ENCODE results near the gene GPR25.
A peak's percentile ranks its signal among the peaks of the same experiment; 100 is the strongest.

Gene GPR25

DNA sequence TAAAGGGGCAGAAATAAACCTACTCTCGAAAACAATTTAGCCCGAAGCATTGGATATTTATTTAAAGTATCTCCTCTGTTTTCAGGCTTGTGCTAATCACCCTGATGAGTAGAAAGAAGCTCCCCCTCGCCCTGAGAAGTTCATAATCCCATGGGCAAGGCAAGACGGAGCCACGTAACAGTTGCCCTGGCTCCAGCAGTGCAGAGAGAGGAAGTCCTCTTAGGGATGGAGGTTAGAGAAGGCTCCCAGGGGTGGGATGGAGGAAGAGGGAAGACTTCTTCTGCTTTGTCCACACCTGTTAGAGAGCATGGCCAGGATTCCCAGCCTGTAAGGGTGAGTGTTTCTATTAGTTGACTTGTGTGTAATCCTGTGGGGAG lies 3.4 kb upstream of the GPR25 start:
- intact Hi-C loops (cut with DNase I), result no loop called here
- no peak for DNase-seq

GRCh38 chr1:200869753-200870391 lies 2.9 kb upstream of the GPR25 start:
- intact Hi-C loops (cut with DNase I), result no loop called here
- no peak for DNase-seq

- intact Hi-C loops (cut with DNase I), result no loop called here
- peak in 2 of 42 donors; percentile 12 to 28 for DNase-seq
These were observed 412 bp downstream of the GPR25 start for GRCh38 chr1:200873116-200873670.

DNA sequence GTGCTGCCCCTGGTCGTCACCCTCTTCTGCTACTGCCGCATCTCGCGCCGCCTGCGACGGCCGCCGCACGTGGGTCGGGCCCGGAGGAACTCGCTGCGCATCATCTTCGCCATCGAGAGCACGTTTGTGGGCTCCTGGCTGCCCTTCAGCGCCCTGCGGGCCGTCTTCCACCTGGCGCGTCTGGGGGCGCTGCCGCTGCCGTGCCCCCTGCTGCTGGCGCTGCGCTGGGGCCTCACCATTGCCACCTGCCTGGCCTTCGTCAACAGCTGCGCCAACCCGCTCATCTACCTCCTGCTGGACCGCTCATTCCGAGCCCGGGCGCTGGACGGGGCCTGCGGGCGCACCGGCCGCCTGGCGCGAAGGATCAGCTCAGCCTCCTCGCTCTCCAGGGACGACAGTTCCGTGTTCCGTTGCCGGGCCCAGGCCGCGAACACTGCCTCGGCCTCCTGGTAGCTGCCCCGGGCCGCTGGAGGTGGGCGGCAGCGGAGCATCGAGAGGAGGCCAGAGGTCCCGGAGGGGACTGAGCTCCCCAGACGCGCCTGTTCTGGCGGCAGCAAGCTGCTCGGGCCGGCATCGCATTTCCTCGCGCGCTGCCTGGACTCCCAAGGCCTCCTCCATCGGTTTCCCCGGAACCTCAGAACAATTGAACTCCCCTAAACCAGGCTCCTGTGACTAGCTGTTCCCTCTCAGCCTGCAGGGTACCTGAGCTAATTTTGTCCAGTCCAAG lies 1.1 kb downstream of the GPR25 start:
- intact Hi-C loops (cut with DNase I), result no loop called here

DNA sequence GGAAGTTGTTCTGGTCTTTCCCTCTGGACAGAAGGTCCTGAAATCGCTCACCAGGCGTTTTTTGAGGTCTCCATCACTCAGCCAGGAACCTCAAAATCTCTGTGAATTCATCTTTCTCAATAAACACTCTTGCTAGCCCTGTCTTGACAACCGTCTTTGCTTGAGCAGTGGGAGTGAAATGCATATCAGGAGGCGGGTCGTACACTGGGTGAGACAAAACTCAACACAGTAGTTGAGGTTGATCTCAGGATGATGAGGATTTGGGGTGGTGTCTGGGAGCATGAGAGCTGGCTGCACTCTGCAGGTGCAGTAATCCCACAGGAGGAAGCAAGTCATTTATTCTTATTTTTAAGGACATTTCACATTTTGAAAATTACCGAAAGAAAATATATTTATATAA lies 1.9 kb downstream of the GPR25 start:
- intact Hi-C loops (cut with DNase I), result no loop called here
- no peak for DNase-seq

More for the DNA sequence above, 1.1 kb downstream of the GPR25 start:
- DNase-seq, result peak in 1 of 42 donors; percentile 32

GRCh38 chr1:200875416-200875815 lies 2.6 kb downstream of the GPR25 start:
- intact Hi-C loops (cut with DNase I), result no loop called here
- peak in 1 of 42 donors; percentile 23 for DNase-seq

GRCh38 chr1:200877010-200877409 lies 4.2 kb downstream of the GPR25 start:
- DNase-seq, result no peak
- intact Hi-C loops (cut with DNase I), result no loop called here

- peak in 4 of 42 donors; percentile 8 to 28 (median 13) for DNase-seq
- intact Hi-C loops (cut with DNase I), result no loop called here
These were observed 5.2 kb downstream of the GPR25 start for GRCh38 chr1:200877839-200878551.

GRCh38 chr1:200880212-200880611 lies 7.4 kb downstream of the GPR25 start:
- peak in 3 of 42 donors; percentile 3 to 31 (median 8) for DNase-seq
- intact Hi-C loops (cut with DNase I), result no loop called here

DNA sequence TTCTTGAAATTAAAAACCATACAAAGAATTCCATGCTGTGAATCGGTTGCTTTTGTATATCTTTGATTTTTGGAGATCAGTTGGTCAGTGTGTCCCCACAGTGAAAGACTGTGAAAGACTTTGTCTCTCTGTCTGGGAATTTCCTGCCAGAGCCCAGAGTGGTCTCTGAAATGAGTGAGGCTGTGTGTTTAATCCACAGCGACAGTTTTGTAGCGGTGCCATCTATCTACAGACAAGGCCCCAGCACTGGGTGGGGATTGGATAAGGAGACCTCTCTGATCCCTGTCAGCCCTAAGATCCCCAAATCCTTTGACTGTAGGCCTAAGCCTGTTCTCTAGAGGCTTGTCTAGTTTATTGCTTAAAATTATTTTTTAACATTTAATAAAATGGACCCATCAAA lies 10.3 kb downstream of the GPR25 start:
- intact Hi-C loops (cut with DNase I), result no loop called here
- peak in 4 of 42 donors; percentile 1 to 27 (median 10) for DNase-seq

DNA sequence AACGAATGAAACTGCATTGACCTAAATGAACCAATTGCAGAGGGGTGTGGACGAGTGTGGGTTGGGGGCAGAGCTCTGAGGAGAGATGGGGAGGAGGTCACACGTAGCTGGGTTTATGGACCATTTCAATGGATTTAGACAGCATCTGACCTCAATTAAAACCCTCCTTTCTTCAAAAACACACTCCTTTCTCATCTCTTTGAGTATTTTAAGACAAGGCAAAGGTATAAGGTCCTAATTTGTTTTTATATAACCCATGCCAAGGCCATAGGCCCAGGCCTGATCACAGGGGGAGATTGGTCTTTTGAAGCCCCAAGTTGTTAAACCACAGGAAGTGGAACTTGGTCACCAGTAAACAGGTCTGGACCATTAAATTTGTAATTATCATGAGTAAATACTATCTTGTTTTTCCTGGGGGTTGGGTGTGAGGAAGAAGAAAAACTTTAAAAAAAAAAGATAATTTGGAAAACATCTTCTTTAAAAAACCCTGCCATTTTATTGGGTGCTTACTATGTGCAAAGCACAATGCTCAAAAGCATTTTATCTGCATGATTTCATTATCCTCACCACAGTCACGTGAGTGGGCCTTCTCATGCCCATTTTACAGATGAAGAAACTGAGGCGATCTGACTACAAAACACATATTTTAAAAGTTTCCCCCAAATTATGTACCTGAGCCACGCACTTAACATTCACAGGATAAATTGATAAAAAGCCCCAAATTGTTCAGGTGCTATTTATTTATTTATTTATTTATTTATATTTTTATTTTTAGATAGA lies 13.0 kb downstream of the GPR25 start:
- intact Hi-C loops (cut with DNase I), result no loop called here
- DNase-seq, result no peak

- intact Hi-C loops (cut with DNase I), result no loop called here
- DNase-seq, result no peak
These were observed 13.8 kb downstream of the GPR25 start for GRCh38 chr1:200886594-200886993.

DNA sequence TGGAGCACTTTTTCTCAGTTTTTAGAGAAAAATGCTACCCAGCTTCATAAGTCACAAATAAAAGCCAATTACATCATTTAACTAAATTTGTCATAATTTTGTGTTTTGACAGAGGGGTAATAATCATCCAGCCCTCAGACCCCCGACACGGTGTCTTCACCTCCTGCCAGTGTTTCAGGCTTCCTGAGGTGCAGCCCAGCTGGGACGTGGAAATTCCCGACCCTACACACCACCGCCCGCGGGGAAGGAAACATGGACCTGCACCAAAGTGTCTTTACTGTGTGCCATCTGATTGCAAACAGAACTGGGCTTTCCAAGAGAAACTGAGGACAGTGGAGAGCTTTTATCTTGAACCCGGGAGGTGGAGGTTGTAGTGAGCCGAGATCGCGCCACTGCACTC lies 14.3 kb downstream of the GPR25 start:
- peak in 1 of 42 donors; percentile 6 for DNase-seq
- intact Hi-C loops (cut with DNase I), result no loop called here

DNA sequence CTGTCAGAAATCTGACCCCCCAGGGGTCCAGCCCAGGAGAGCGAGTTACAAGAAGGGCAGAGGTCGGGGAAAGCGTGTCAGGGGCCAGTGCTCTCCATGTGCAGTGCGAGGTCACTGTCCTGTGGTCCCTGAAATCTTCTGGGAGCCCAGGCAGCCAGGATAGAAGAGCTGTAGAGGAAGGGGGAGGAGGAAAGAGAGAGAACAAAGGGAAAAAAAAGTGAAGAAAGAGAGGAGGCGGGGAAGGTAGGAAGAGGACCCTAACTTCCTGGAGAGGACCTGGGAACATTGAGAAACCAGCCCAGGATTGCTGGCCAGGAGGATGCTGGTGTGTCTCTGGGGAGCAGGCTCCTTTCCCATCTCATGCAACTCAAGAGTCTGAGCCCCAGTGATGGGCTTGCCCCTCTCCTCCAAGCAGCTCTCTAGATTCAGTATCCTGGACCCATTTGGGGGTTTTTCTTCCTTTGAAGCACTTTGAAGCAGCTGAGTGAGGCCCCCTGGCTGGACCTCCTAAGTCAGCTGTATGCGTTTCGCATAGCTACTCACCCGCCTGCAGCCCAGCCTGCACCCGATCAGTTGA lies 15.1 kb downstream of the GPR25 start:
- intact Hi-C loops (cut with DNase I), result no loop called here
- DNase-seq, result no peak

DNA sequence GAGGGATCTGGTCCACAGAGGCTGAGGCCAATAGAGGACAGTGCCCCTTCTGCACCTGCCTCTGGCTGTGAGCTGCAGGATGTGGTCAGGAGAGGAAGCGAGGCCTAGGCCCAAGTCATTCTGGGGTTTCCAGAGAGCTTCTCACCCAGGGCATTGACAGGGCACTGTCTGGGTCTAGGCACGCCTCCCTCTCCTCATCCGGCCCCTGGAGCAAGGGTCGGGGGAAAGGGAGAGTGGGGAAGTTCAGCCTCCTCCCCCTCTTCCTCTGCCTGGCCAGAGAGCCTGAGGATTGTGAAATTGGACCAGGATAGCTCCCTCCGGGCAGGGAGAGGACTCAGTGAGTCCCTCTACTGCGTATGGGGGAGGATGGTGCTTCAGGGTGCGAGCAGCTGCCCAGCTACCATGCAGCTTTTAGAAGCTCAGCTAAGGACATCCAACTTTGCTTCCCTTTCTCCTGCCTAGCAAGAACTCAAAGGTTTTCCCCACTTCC lies 15.6 kb downstream of the GPR25 start:
- intact Hi-C loops (cut with DNase I), result no loop called here
- DNase-seq, result peak in 1 of 42 donors; percentile 22

- intact Hi-C loops (cut with DNase I), result no loop called here
- DNase-seq, result no peak
These were observed 16.8 kb downstream of the GPR25 start for GRCh38 chr1:200889571-200889970.

DNA sequence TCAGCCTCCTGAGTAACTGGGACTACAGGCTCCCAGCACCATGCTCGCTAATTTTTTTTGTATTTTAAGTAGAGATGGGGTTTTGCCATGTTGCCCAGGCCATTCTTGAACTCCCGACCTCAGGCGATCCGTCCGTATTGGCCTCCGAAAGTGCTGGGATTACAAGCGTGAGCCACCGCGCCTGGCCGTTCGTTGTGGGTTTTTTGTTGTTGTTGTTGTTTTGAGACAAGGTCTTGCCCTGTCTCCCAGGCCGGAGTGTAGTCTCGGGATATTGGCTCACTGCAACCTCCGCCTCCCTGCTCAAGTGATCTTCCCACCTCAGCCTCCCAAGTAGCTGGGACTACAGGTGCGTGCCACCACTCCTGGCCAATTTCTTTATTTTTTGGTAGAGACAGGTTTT lies 17.2 kb downstream of the GPR25 start:
- intact Hi-C loops (cut with DNase I), result no loop called here
- no peak for DNase-seq
